Keratinocyte (primary cell): ENCODE measurements around the gene SLC16A2. TPM values are rescaled to one million over a fixed set of nuclear protein-coding genes. Genes with fewer than 3 reads are reported as not detected.

Experiments used
- DNase-seq: peaks from one replicate; pipeline ENCODE4 v3.0.0-alpha.2; 2011; ENCODE audit warnings: low read depth, missing footprints, low spot score
- FAIRE-seq: peaks from 2 replicates; lab custom pipeline; 2011; peaks lifted over from hg19 to GRCh38; lab: Jason Lieb, UNC
- H2AFZ ChIP-seq: 2 replicates; pipeline ENCODE4 v1.6.0; 2012; ENCODE audit warnings: low read length, control low read depth, inconsistent platforms; ENCODE audit not compliant: control insufficient read depth
- H3K27ac ChIP-seq: 2 replicates; pipeline ENCODE4 v1.5.1; 2011; ENCODE audit warnings: low read length; ENCODE audit not compliant: control insufficient read depth, insufficient read depth
- H3K27me3 ChIP-seq: 3 replicates; pipeline ENCODE4 v1.6.0; 2011; ENCODE audit warnings: low read length; ENCODE audit not compliant: control insufficient read depth, insufficient read depth; ENCODE audit errors: extremely low read depth
- H3K36me3 ChIP-seq, 2 experiments: 2 replicates in 1 of 2; 3 replicates in 1 of 2; pipeline ENCODE4 v1.5.1; 2011; ENCODE audit warnings: low read length in 2 of 2, mild to moderate bottlenecking in 1 of 2; ENCODE audit not compliant: control insufficient read depth in 2 of 2, insufficient read depth in 2 of 2; ENCODE audit errors: extremely low read depth in 1 of 2
- H3K4me1 ChIP-seq: 3 replicates; pipeline ENCODE4 v1.5.1; 2011; ENCODE audit warnings: low read length; ENCODE audit not compliant: control insufficient read depth, insufficient read depth; ENCODE audit errors: extremely low read depth
- H3K4me2 ChIP-seq: 3 replicates; pipeline ENCODE4 v1.6.0; 2011; ENCODE audit warnings: low read depth, low read length; ENCODE audit not compliant: control insufficient read depth, insufficient read depth; ENCODE audit errors: extremely low read depth
- H3K4me3 ChIP-seq, 3 experiments: fragments of 200-600 bp in 1 of 3; sonication (generic) in 1 of 3; 2 replicates in 2 of 3; 3 replicates in 1 of 3; pipeline ENCODE4 v1.5.1; 2011 to 2016; ENCODE audit warnings: low read length in 3 of 3, mild to moderate bottlenecking in 3 of 3, control low read depth in 2 of 3, inconsistent platforms in 1 of 3, low read depth in 1 of 3, mixed read lengths in 1 of 3, mixed run types in 1 of 3, moderate library complexity in 1 of 3; ENCODE audit not compliant: control insufficient read depth in 2 of 3, insufficient read depth in 2 of 3; ENCODE audit errors: extremely low read depth in 1 of 3
- H3K79me2 ChIP-seq: 2 replicates; pipeline ENCODE4 v1.6.0; 2012; ENCODE audit warnings: low read length; ENCODE audit not compliant: control insufficient read depth, insufficient read depth
- H3K9ac ChIP-seq: 3 replicates; pipeline ENCODE4 v1.6.0; 2011; ENCODE audit warnings: low read length; ENCODE audit not compliant: control insufficient read depth, insufficient read depth; ENCODE audit errors: extremely low read depth
- H3K9me1 ChIP-seq: 3 replicates; pipeline ENCODE4 v1.6.0; 2011; ENCODE audit warnings: low read length; ENCODE audit not compliant: control insufficient read depth, insufficient read depth; ENCODE audit errors: extremely low read depth
- H3K9me3 ChIP-seq: 2 replicates; pipeline ENCODE4 v1.5.1; 2012; ENCODE audit warnings: low read depth, low read length; ENCODE audit not compliant: control insufficient read depth
- H4K20me1 ChIP-seq: 3 replicates; pipeline ENCODE4 v1.6.0; 2011; ENCODE audit warnings: low read length; ENCODE audit not compliant: control insufficient read depth, insufficient read depth; ENCODE audit errors: extremely low read depth
- CTCF ChIP-seq, 3 experiments: IDR thresholded peaks in 1 of 3; conservative IDR thresholded peaks in 1 of 3; optimal IDR thresholded peaks in 1 of 3; 2 replicates in 2 of 3; 3 replicates in 1 of 3; pipeline versions ENCODE3 to v1.5.1; 2011; ENCODE audit warnings: low read length in 3 of 3, mild to moderate bottlenecking in 3 of 3, moderate library complexity in 2 of 3, control low read depth in 1 of 3, inconsistent platforms in 1 of 3; ENCODE audit not compliant: insufficient read depth in 2 of 3; ENCODE audit errors: extremely low read depth in 1 of 3
- EZH2 ChIP-seq: IDR thresholded peaks from one replicate; pipeline ENCODE4 v1.6.1; 2012; ENCODE audit warnings: inconsistent platforms, mild to moderate bottlenecking, low read length, moderate library complexity
- dilution Hi-C: fragments of 300-500 bp; cut with MboI; formaldehyde crosslinking; loops from one replicate; pipeline ENCODE4 v1.7.0; 2020; ENCODE audit warnings: low sequenced_read_pairs; ENCODE audit not compliant: extremely low pct_ligation_motif_present
- polyA plus RNA-seq, 5 experiments: library from polyadenylated mRNA; depleted of rRNA in 3 of 5; stranded (reverse) in 3 of 5; stranded (forward) in 1 of 5; unstranded in 1 of 5; fragments of >200 nt; gene quantifications; 1 replicate in 1 of 5; 2 replicates in 3 of 5; 3 replicates in 1 of 5; pipeline versions ENCODE4 v1.2.1 to v1.2.3, GENCODE V29; 2011 to 2012; ENCODE audit warnings: missing spikeins in 2 of 5, low read depth in 1 of 5, low replicate concordance in 1 of 5

Gene SLC16A2
- polyA plus RNA-seq, 1 donor (not counting 4 experiments of a cell fraction or from before 2014, with no cell fraction given): 38.4 TPM

- no peak for FAIRE-seq
- Histone ChIP-seq H3K9me1 (no peaks in the 10 kb centered on the region), H3K9me3 (no peaks in the 10 kb centered on the region), H3K4me2 (no peak overlapping the region), H3K9ac (no peak overlapping the region), H3K27me3 (no peaks in the 10 kb centered on the region), H3K4me1 (no peaks in the 10 kb centered on the region), H3K36me3 (no peaks in the 10 kb centered on the region), H2AFZ (no peak overlapping the region), H4K20me1 (no peaks in the 10 kb centered on the region), H3K27ac (no peak overlapping the region), H3K4me3 (no peak overlapping the region), H3K79me2 (no peaks in the 10 kb centered on the region)
- TF ChIP-seq CTCF (optimal IDR thresholded peaks at IDR 0.05 in 1 of 3, IDR thresholded peaks at IDR 0.05 in 1 of 3, conservative IDR thresholded peaks at IDR 0.05 in 1 of 3; ENCODE audit: extremely low read depth in 1 of 3, insufficient read depth in 2 of 3, low read length in 3 of 3) (no peak), EZH2 (no peak)
- dilution Hi-C loops: no loop called here
- DNase-seq: no peak
Observed at GRCh38 chrX:74490247-74490646, 69.0 kb downstream of the SLC16A2 start.

DNA sequence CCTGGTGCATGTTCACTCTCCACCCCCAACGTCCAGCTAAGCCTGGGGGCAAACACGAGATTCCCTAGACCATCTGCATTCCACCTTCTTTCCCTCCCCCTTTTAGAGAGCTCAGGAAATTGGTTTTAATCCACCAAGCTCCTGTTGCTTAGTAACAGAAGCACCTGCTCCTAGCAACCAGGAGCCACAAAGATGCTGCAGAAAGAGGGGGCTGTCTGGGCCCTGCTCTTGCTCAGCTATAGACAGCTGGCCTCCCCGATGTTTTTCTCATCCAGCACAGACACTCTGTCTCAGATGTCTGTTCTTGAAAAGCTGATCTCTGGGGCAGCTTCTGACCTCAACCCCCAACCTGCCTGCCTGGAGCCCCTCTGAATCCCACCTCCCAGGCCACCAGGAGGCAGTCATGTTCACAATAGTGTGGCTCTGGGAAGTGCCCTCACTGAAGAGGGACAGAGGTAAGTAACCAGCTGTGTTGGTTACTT, 71.5 kb downstream of the SLC16A2 start:
- Histone ChIP-seq H2AFZ (no peak overlapping the region), H3K9me3 (no peaks in the 10 kb centered on the region), H3K9me1 (no peaks in the 10 kb centered on the region), H3K27me3 (no peaks in the 10 kb centered on the region), H3K27ac (no peak overlapping the region), H3K36me3 (no peaks in the 10 kb centered on the region), H3K9ac (no peak overlapping the region), H3K4me1 (no peaks in the 10 kb centered on the region), H3K4me2 (no peak overlapping the region), H3K4me3 (no peak overlapping the region), H3K79me2 (no peaks in the 10 kb centered on the region), H4K20me1 (no peaks in the 10 kb centered on the region)
- dilution Hi-C loops: no loop called here
- TF ChIP-seq EZH2: no peak
- no peak for TF ChIP-seq CTCF (optimal IDR thresholded peaks at IDR 0.05 in 1 of 3, IDR thresholded peaks at IDR 0.05 in 1 of 3, conservative IDR thresholded peaks at IDR 0.05 in 1 of 3; ENCODE audit: extremely low read depth in 1 of 3, insufficient read depth in 2 of 3, low read length in 3 of 3)
- DNase-seq (no peak), FAIRE-seq (no peak)
